ENCODE results near the gene KATNAL1. TPM values are rescaled to one million over a fixed set of nuclear protein-coding genes. Genes with fewer than 3 reads are reported as not detected.

The KATNAL1 gene
- total and polyA plus RNA-seq, 10 of the 15 experiments (the other 5 are each of a cell fraction or from before 2014, with no cell fraction given): 6.5 to 18.7 (median 11.7) TPM

GRCh38 chr13:30241532-30241931 is 65.8 kb downstream of the KATNAL1 start (continued):
- TF ChIP-seq BCL3 (IDR thresholded peaks at IDR 0.05; ENCODE audit: borderline replicate concordance, insufficient read depth, low read depth, low read length, poor library complexity, severe bottlenecking) (no peak), TAF1 (IDR thresholded peaks at IDR 0.05; ENCODE audit: borderline replicate concordance, low read depth, low read length) (no peak), TCF3 (IDR thresholded peaks at IDR 0.05; ENCODE audit: borderline replicate concordance, insufficient read depth, low read depth, low read length) (no peak), RELB (IDR thresholded peaks at IDR 0.05; ENCODE audit: low read depth) (no peak), HDGF (IDR thresholded peaks at IDR 0.05) (no peak), RBBP5 (conservative IDR thresholded peaks at IDR 0.05) (no peak), SPI1 (IDR thresholded peaks at IDR 0.05; ENCODE audit: borderline replicate concordance, insufficient read depth, low read depth, low read length) (no peak), LARP7 (IDR thresholded peaks at IDR 0.05) (no peak), RUNX3 (IDR thresholded peaks at IDR 0.05; ENCODE audit: low read length) (peak; percentile 75), NBN (IDR thresholded peaks at IDR 0.05) (no peak), SIN3A (IDR thresholded peaks at IDR 0.05; ENCODE audit: low read depth, low read length) (no peak), NFXL1 (IDR thresholded peaks at IDR 0.05; ENCODE audit: borderline replicate concordance) (no peak), TCF7 (IDR thresholded peaks at IDR 0.05; ENCODE audit: borderline replicate concordance) (no peak), TCF12 (IDR thresholded peaks at IDR 0.05; ENCODE audit: low read depth, low read length) (no peak)
- TF ChIP-seq, protein P1, sequence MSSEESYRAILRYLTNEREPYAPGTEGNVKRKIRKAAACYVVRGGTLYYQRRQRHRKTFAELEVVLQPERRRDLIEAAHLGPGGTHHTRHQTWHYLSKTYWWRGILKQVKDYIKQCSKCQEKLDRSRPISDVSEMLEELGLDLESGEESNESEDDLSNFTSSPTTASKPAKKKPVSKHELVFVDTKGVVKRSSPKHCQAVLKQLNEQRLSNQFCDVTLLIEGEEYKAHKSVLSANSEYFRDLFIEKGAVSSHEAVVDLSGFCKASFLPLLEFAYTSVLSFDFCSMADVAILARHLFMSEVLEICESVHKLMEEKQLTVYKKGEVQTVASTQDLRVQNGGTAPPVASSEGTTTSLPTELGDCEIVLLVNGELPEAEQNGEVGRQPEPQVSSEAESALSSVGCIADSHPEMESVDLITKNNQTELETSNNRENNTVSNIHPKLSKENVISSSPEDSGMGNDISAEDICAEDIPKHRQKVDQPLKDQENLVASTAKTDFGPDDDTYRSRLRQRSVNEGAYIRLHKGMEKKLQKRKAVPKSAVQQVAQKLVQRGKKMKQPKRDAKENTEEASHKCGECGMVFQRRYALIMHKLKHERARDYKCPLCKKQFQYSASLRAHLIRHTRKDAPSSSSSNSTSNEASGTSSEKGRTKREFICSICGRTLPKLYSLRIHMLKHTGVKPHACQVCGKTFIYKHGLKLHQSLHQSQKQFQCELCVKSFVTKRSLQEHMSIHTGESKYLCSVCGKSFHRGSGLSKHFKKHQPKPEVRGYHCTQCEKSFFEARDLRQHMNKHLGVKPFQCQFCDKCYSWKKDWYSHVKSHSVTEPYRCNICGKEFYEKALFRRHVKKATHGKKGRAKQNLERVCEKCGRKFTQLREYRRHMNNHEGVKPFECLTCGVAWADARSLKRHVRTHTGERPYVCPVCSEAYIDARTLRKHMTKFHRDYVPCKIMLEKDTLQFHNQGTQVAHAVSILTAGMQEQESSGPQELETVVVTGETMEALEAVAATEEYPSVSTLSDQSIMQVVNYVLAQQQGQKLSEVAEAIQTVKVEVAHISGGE (CRISPR knock-in tag; IDR thresholded peaks at IDR 0.05): no peak
